K562 (cell line): ENCODE measurements around the gene POMGNT1. TPM values are rescaled to one million over a fixed set of nuclear protein-coding genes. Genes with fewer than 3 reads are reported as not detected.

Experiments
- ATAC-seq: fragments of 200-7000 bp; cut with Tn5 transposase; 3 replicates; pipeline ENCODE4 v1.9.1; 2020; ENCODE audit warnings: moderate library complexity
- BruUV-seq: library from RNA; stranded (reverse); fragments of 400-500 nt; replicated peaks from 2 replicates; lab custom pipeline; 2021; lab: Mats Ljungman, UMichigan
- CTCF ChIA-PET: fragments of 300-600 bp; formaldehyde crosslinking; extraction: SDS; loops from one replicate; lab custom pipeline; 2021; ENCODE audit warnings: low intra/inter-chr PET ratio; lab: Yijun Ruan, JAX
- POLR2A ChIA-PET: fragments of 300-600, 350-650 bp; sonication (Branson Sonifier 250); formaldehyde crosslinking; extraction: SDS; loops from one replicate; lab custom pipeline; 2021; ENCODE audit warnings: antibody characterized with exemption, inconsistent platforms; lab: Yijun Ruan, JAX
- DNase-seq, 4 experiments: peaks; one replicate each; pipeline versions ENCODE4 v3.0.0 to v3.0.0-alpha.2; 2011 to 2018; ENCODE audit warnings: low spot score in 3 of 4, mixed read lengths in 3 of 4; ENCODE audit errors: extremely low read depth in 1 of 4
- FAIRE-seq: peaks from 2 replicates; lab custom pipeline; 2011; peaks lifted over from hg19 to GRCh38; lab: Jason Lieb, UNC
- H2AFZ ChIP-seq: 2 replicates; pipeline ENCODE4 v1.6.0; 2011; ENCODE audit warnings: low read depth, low read length, control low read depth, inconsistent platforms
- H3K27ac ChIP-seq: fragments of 200-600 bp; 3 replicates; pipeline ENCODE4 v1.8.0; 2011; ENCODE audit warnings: low read depth, mild to moderate bottlenecking, control low read depth, inconsistent platforms, low read length, moderate library complexity, mixed read lengths; ENCODE audit errors: extremely low read depth
- H3K27me3 ChIP-seq, 2 experiments: fragments of 300-600 bp in 1 of 2; 2 replicates in 1 of 2; 3 replicates in 1 of 2; pipeline versions ENCODE4 v1.6.0 to v1.8.0; 2011; ENCODE audit warnings: inconsistent platforms in 2 of 2, low read length in 2 of 2, mild to moderate bottlenecking in 1 of 2, mixed read lengths in 1 of 2, moderate library complexity in 1 of 2; ENCODE audit not compliant: control insufficient read depth in 2 of 2, insufficient read depth in 2 of 2
- H3K36me3 ChIP-seq: fragments of 300-600 bp; 3 replicates; pipeline ENCODE4 v1.8.0; 2011; ENCODE audit warnings: mild to moderate bottlenecking, low read length, inconsistent platforms; ENCODE audit not compliant: control insufficient read depth, insufficient read depth
- H3K4me1 ChIP-seq, 2 experiments: fragments of 200-600 bp in 1 of 2; replicated peaks in 1 of 2; 2 replicates in 1 of 2; 3 replicates in 1 of 2; pipeline versions ENCODE4 v1.5.1 to v1.8.0; 2011; ENCODE audit warnings: inconsistent platforms in 2 of 2, low read length in 2 of 2, mild to moderate bottlenecking in 1 of 2, mixed read lengths in 1 of 2, moderate library complexity in 1 of 2; ENCODE audit not compliant: control insufficient read depth in 2 of 2, insufficient read depth in 2 of 2
- H3K4me2 ChIP-seq: 2 replicates; pipeline ENCODE4 v1.6.1; 2011; ENCODE audit warnings: low read length, control low read depth, inconsistent platforms, mixed read lengths; ENCODE audit not compliant: insufficient read depth
- H3K4me3 ChIP-seq: fragments of 200-600 bp; sonication (generic), shearing (Covaris generic); 2 replicates; pipeline ENCODE4 v1.5.1; 2016; ENCODE audit warnings: control low read depth, inconsistent platforms
- H3K79me2 ChIP-seq: fragments of 200-600 bp; 3 replicates; pipeline ENCODE4 v1.8.0; 2011; ENCODE audit warnings: low read length, inconsistent platforms; ENCODE audit not compliant: control insufficient read depth, insufficient read depth
- H3K9ac ChIP-seq, 2 experiments: 2 replicates each; pipeline versions ENCODE4 v1.6.0 to v1.6.1; 2011; ENCODE audit warnings: low read depth in 2 of 2, low read length in 2 of 2, control low read depth in 1 of 2, inconsistent platforms in 1 of 2, mild to moderate bottlenecking in 1 of 2, mixed read lengths in 1 of 2; ENCODE audit not compliant: insufficient read depth in 1 of 2
- H3K9me1 ChIP-seq: one replicate; pipeline ENCODE4 v1.6.0; 2011; ENCODE audit warnings: inconsistent platforms, mild to moderate bottlenecking, low read length, moderate library complexity; ENCODE audit not compliant: control insufficient read depth, insufficient read depth
- H3K9me3 ChIP-seq: replicated peaks from 2 replicates; pipeline ENCODE4 v1.5.1; 2011; ENCODE audit warnings: low read depth, low read length, inconsistent platforms; ENCODE audit not compliant: control insufficient read depth, insufficient read depth
- H4K20me1 ChIP-seq: replicated peaks from 2 replicates; pipeline ENCODE4 v1.6.1; 2011; ENCODE audit warnings: low read length, inconsistent platforms, mixed read lengths; ENCODE audit not compliant: control insufficient read depth, insufficient read depth
- E2F8 ChIP-seq: fragments of 450-650 bp; IDR thresholded peaks from 2 replicates; pipeline ENCODE4 v1.7.1; 2018; ENCODE audit warnings: mild to moderate bottlenecking, low read depth; ENCODE audit not compliant: partially characterized antibody
- FOSL1 ChIP-seq: fragments of 200-800 bp; sonication (Bioruptor generic); conservative IDR thresholded peaks from 2 replicates; pipeline ENCODE4 v1.6.1; 2016; ENCODE audit warnings: missing genetic modification characterization, missing compliant biosample characterization
- MEF2A ChIP-seq: IDR thresholded peaks from 2 replicates; pipeline ENCODE4 v1.6.1; 2011; ENCODE audit warnings: low read depth, mild to moderate bottlenecking, low read length, moderate library complexity; ENCODE audit not compliant: control insufficient read depth
- SRSF1 ChIP-seq: fragments of 200-400 bp; formaldehyde crosslinking; IDR thresholded peaks from 2 replicates; pipeline ENCODE4 v1.6.1; 2017; ENCODE audit warnings: mild to moderate bottlenecking, low read depth, low read length, moderate library complexity
- ZNF121 ChIP-seq: sonication (generic); formaldehyde crosslinking; conservative IDR thresholded peaks from 2 replicates; pipeline ENCODE4 v1.8.0; 2022; ENCODE audit warnings: missing genetic modification reagents
- ZNF655 ChIP-seq: fragments of 250-450 bp; sonication (Bioruptor Pico); IDR thresholded peaks from 2 replicates; pipeline ENCODE4 v1.5.0; 2021
- whole genome bisulfite sequencing: fragments of 100-300 bp; shearing (Covaris generic); methylation state at CpG from one replicate; pipeline ENCODE4 v1.1.6; 2016; ENCODE audit warnings: low coverage, mixed read lengths; ENCODE audit not compliant: insufficient coverage; ENCODE audit errors: missing lambda C conversion rate; 5-methylcytosine and 5-hydroxymethylcytosine counted together
- in situ Hi-C: fragments of 300-500 bp; cut with MboI; formaldehyde crosslinking; loops from 4 replicates; pipeline ENCODE4 v1.15.0; 2018; ENCODE audit warnings: inconsistent platforms, mixed read lengths
- intact Hi-C: fragments of 100-400 bp; cut with micrococcal nuclease; formaldehyde crosslinking; loops from 2 replicates; pipeline ENCODE4 v1.14.2; 2022
- polyA plus RNA-seq, 8 experiments: library from polyadenylated mRNA; depleted of rRNA in 4 of 8; stranded (reverse) in 5 of 8; unstranded in 3 of 8; fragments of >200 nt; fragmentation: Nextera tagmentation in 2 of 8; fragmentation: Illumina TruSeq in 1 of 8; extraction: Ambion mirVana in 2 of 8; extraction: Trizol in 1 of 8; gene quantifications; 2 replicates each; pipeline versions ENCODE4 v1.2.1 to v1.2.3, GENCODE V29; 2011 to 2014; ENCODE audit warnings: inconsistent platforms in 1 of 8, missing spikeins in 1 of 8
- total RNA-seq, 7 experiments: library from RNA; depleted of rRNA in 6 of 7; stranded (reverse); fragments of >200 nt in 6 of 7; fragmentation: Illumina TruSeq in 2 of 7; extraction: Trizol in 2 of 7; gene quantifications; 2 replicates each; pipeline versions ENCODE4 v1.2.1 to v1.2.3, GENCODE V29; 2011 to 2021; ENCODE audit warnings: low replicate concordance in 1 of 7

The POMGNT1 gene
- total and polyA plus RNA-seq, 9 of the 15 experiments (the other 6 are each of a cell fraction or from before 2014, with no cell fraction given): 14.1 to 58.9 (median 37.8) TPM

GRCh38 chr1:46215504-46215903 is 17.3 kb upstream of the POMGNT1 start:
- CTCF ChIA-PET: no interaction called here
- in situ Hi-C loops: no loop called here
- BruUV-seq: no TSS peak

GRCh38 chr1:46211051-46211450 is 12.8 kb upstream of the POMGNT1 start:
- peak; percentile 19 for ATAC-seq
- POLR2A ChIA-PET: interaction anchor here (0.8 kb wide), 1 partner anchor 12 kb away, joined by 3 read pairs; no protein-coding TSS in a partner anchor
- no peaks in the 10 kb centered on the region for H4K20me1 ChIP-seq
- BruUV-seq: no TSS peak
- no peak overlapping the region for H3K4me3 ChIP-seq
- H3K9me3 ChIP-seq: no peaks in the 10 kb centered on the region
- no peaks in the 10 kb centered on the region for H3K27me3 ChIP-seq
- intact Hi-C loops (no loop called here), in situ Hi-C loops (no loop called here)
- H3K79me2 ChIP-seq: no peaks in the 10 kb centered on the region
- no peak overlapping the region for H3K4me2 ChIP-seq
- no peaks in the 10 kb centered on the region for H3K9me1 ChIP-seq
- no peak for DNase-seq
- H3K36me3 ChIP-seq: no peaks in the 10 kb centered on the region
- TF ChIP-seq MEF2A (no peak), E2F8 (no peak), FOSL1 (tag) (peak; percentile 58), SRSF1 (no peak)
- CTCF ChIA-PET: no interaction called here
- no peak overlapping the region for H3K9ac ChIP-seq
- FAIRE-seq: no peak
- peak overlapping the region; percentile 10; the same call in 1 of the 2 replicates for H2AFZ ChIP-seq
- 19% methylated on average over 2 of the region's 2 CpGs for WGBS
- H3K4me1 ChIP-seq: peaks cover 0 to 3% of the 10 kb centered on the region in 2 experiments; a peak in 2 of 5 replicates
- H3K27ac ChIP-seq: no peak overlapping the region

More at GRCh38 chr1:46215504-46215903, 17.3 kb upstream of the POMGNT1 start:
- Histone ChIP-seq H4K20me1 (no peaks in the 10 kb centered on the region), H3K27me3 (no peaks in the 10 kb centered on the region), H3K4me1 (peaks cover 2 to 5% of the 10 kb centered on the region in 2 experiments; a peak in 2 of 5 replicates), H3K4me2 (no peak overlapping the region), H2AFZ (no peak overlapping the region), H3K4me3 (no peak overlapping the region), H3K36me3 (no peaks in the 10 kb centered on the region), H3K9me1 (no peaks in the 10 kb centered on the region), H3K79me2 (no peaks in the 10 kb centered on the region), H3K9me3 (no peaks in the 10 kb centered on the region), H3K27ac (no peak overlapping the region), H3K9ac (no peak overlapping the region)
- ATAC-seq (no peak), FAIRE-seq (no peak), DNase-seq (no peak)
- intact Hi-C loops: loop anchor here (5.0 kb wide), 1 partner anchor 993 kb away; no protein-coding TSS in a partner anchor
- TF ChIP-seq ZNF655 (CRISPR knock-in tag) (no peak), ZNF121 (peak; percentile 86)
- POLR2A ChIA-PET: interaction anchor here (0.9 kb wide), 1 partner anchor 8 kb away, joined by 3 read pairs; no protein-coding TSS in a partner anchor
